HG03159 (cell line): ENCODE measurements around the gene ELK4.
"Not testable (repeated sequence)": the region's sequence is repeated elsewhere in the genome, so short reads cannot be mapped to it uniquely, and the experiment has no call there.

ENCODE experiments used
- ATAC-seq: cut with Tn5 transposase; IDR thresholded peaks from one replicate; pipeline ENCODE4 v1.9.1; 2021; ENCODE audit warnings: mild to moderate bottlenecking, moderate library complexity; ENCODE audit not compliant: unreplicated experiment

Gene ELK4

GRCh38 chr1:205664399-205665017, 32.7 kb upstream of the ELK4 start:
- no peak for ATAC-seq

GRCh38 chr1:205663286-205663936, 31.6 kb upstream of the ELK4 start:
- no peak for ATAC-seq

GRCh38 chr1:205662791-205663190, 31.0 kb upstream of the ELK4 start:
- no peak for ATAC-seq

DNA sequence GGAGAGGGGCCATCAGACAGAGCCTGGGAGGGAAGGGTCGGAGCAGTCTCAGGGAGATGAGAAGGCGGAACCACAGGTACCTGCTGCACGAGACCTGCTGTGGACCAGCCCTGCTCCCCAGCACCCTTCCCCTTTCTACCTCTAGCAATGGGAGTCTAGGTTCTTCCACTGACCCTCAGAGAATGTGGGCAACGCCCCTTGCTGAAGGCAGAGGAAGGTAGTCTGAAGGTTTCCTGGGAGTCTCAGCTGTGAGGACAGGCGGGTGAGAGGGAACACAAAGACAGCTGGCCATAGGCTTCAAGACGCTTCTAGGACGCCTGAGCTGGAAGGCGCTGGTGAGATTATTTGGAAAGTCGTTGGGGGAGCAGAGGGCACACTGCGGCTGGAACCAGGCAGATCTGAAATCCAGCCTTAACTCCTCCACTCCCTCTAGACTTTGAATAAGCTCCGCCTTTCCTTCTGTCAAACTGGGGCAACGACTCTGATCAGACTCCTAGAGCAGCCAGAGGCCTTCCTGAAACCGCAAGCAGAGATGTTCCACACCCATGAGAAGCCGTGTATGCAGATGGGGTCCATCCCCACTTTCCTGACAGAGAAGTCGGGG, 30.4 kb upstream of the ELK4 start:
- ATAC-seq, result no peak

DNA sequence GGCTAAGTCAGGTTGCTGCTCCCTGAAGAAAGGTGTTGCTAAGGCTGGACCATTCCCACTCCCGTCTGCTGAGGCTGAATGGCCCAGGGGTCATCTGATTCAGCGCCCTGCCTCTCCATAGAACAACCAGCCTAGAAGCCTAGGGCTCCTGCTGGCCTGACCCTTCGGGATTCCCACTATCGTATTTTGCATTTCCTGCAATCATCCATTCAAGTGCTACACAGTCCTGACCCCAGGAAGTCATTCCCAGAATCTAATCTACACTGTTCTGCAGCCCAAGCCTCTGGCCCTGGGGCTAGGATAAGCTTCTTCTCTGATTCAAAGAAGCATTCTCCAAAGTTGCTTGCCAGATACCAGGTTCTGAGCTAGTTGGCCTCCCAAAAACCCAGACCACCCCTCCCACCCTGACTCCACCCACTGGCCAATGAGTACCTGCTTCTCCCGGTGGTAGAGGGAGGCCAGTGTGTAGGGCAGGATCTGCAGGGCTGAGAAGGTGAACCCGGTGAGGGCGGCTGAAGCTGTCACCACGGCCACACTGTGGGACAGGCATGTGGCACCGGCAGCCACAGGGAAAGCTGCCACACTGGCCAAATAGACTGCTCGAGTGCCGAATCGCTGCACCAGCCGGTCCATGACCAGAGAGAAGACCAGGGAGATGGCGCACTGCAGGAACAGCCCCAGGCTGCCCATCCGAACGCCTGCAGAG, 29.8 kb upstream of the ELK4 start:
- no peak for ATAC-seq

DNA sequence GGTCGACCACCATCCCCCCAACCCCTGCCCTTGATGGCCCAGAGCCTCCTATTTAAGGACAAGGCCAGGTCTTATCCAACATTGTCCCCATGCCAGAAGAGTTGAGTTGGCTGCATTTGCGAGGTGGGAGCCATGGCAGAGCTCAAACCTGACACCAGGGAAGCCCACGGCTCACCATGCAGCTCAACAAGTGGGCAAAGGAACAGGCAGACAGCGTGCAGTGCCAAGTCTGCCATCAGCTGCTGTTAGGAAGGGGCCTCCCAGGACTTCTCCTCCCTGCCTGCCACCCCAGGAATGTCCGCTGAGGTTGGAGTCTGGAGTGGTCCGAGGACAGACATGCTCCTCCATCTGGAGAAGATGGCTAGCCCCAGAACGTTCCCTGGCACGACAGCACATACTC, 28.6 kb upstream of the ELK4 start:
- ATAC-seq, result no peak

- ATAC-seq, result peak; percentile 79
Measured at GRCh38 chr1:205658943-205659581, 27.3 kb upstream of the ELK4 start.

- no peak for ATAC-seq
Measured at GRCh38 chr1:205656236-205656635, 24.4 kb upstream of the ELK4 start.

DNA sequence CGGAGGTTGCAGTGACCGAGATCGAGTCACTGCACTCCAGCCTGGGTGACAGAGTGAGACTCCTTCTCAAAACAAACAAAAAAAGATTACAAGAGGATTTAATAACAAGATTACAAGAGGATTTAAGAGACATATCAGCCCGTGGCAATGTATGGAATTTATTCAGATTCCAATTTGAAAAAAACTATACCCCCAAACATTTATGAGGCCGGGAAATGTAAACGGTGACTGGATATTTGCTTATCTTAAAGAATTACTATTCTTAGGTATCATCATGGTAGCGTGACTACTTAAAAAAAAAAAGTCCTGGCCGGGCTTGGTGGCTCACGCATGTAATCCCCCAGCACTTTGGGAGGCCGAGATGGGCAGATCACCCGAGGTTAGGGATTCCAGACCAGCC, 21.2 kb upstream of the ELK4 start:
- no peak for ATAC-seq

- no peak for ATAC-seq
Measured at GRCh38 chr1:205650241-205650640, 18.4 kb upstream of the ELK4 start.

- no peak for ATAC-seq
Measured at GRCh38 chr1:205645519-205645918, 13.7 kb upstream of the ELK4 start.

GRCh38 chr1:205642679-205643307, 11.0 kb upstream of the ELK4 start:
- no peak for ATAC-seq

DNA sequence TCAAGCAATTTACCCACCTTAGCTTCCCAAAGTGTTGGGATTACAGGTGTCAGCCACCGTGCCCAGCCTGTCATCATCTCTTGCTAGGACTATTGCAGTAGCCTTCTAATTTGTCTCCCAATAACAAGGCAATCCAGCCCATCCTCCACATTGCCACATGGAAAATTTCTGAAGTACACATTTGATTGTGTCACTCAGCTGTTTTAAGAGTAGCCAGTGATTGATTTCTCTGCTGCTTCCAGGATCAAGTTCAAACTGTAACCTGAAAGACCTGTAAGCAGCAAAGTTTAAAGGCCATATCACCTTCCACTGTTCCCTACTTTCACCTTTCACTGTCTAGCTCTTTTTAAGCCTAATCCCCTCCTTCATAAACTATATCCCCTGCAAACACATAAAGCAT, 7.8 kb upstream of the ELK4 start:
- no peak for ATAC-seq

DNA sequence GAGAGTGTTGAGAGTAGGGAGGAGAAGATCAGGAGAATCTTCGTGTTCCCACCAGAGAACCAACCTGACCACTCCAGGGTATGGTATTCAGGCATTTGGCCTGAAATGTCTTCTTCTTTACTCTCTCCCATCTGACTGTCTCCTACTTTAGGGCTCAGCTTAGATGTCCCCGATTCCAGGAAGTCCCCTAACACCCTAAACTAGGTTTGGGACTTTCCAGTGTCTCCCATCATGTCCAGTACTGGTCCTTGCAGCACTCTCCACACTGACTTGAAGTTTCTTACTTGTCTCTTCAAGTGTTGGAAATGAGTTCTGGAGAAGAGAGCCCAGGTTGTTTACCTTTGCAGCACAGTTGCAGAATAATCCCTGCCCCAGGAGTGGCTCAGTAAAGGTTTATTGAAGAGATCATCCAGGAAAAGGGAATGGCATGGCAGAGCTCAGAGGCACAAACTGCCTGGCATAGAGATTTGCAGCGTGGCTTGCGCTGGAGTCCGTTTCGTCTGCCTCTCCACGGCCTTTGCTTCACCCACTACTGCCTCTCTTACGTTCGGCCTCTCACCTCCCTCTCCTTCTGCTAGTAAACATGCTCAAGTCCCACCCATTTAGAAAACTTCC, 6.2 kb upstream of the ELK4 start:
- ATAC-seq, result no peak

DNA sequence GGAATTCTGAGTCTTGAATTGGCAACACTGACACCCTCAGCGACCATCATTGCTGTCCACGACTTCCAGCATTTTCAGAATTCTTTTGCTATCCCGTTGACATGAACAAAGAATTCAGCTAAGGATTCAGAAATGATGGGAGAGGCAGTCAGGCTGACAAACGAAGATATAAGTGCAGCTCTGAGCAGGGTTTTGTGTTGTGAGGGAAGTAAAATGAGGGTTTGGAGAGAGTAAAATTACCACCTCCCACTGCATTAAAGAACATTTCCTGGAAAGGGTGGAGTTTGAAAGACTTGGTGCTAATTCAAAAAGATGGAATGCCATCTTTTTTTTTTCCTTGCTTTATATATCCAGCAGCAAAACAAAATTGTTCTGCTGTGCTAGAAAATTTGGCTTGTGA, 4.9 kb upstream of the ELK4 start:
- no peak for ATAC-seq

DNA sequence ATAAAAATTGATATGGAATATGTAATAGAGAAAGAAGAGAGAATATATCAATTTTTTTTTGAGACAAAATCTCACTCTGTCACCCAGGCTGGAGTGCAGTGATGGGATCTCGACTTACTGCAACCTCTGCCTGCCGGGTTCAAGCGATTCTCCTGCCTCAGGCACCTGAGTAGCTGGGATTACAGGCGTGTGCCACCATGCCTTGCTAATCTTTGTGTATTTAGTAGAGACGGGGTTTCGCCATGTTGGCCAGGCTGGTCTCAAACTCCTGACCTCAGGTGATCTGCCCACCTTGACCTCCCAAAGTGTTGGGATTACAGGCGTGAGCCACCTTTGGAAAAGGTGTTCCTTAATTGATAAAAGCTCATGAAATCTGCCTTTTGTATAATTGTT, 4.3 kb upstream of the ELK4 start:
- not testable (repeated sequence) for ATAC-seq

GRCh38 chr1:205633421-205633976, 1.7 kb upstream of the ELK4 start:
- ATAC-seq, result no peak

DNA sequence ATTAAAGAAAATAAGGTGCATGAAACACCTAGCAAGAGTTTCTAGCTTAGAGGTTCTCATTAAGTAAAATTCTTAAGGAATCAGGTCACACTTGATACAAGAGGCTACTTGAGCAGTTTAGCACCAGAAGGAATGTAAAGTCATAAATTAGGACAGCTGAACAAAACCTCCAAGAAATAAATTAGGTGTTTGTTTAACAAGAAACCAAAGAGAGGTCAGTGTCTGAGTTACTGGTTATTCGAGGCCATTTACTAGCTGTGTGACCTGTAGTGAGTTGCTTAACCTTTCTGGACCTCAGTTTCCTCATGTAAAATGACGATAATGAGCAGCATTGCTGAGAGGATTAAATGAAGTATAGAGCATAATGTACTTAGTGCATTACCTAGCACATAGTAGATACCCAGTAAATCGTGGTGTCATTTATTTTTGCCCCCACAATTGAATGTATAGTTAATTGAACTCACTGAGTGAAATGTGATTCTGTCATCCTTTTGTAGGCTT, 908 bp upstream of the ELK4 start:
- ATAC-seq, result no peak

DNA sequence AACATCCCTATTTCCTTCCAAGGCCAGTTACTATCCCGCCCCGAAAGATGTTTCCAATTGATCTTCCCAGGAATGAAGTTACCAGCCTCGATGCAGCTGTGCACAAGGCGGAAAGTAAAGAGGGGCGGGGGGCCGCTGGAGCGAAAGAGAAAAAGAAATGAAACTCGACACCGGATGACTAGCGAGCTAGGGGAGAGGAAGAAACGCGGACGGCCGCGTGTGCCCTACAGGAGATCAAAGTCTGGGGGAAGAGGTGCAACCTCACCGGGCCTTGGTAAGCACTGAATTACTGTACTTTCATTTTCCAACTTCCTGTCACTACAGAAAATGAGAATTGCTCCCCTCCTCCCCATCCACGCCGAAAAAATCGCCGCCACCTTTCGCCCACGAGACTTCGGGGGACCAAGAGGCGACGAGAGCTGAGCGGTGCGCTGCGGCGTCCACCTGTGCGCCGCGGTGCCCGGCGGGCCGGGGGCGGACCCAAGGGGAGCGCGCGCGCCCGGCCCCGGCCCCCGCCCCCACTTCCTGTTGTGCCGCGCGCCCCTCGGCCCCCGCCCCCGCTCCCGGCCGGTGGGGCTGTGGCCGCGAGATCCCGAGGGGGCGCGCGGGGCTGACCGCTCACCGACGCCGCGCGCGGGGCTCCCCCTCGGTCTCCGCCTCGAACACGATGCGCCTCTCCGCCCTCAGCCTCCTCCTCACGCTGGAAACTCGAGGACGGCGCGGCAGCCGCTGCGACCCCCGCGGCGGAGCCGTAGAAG, 622 bp downstream of the ELK4 start:
- peak; percentile 65 for ATAC-seq
